Activated T-helper 2 cell treated with anti-CD3 and anti-CD28 coated beads, Interferon-gamma antibody, Interleukin-2, Interleukin-4, amounts not matched to agents 10 μg/mL and 5 μg/mL and 100 μg/mL, durations not matched to agents 14 hours and 24 hours and 36 hours (primary cell): ENCODE measurements around the gene CHTF18. TPM values are rescaled to one million over a fixed set of nuclear protein-coding genes. Genes with fewer than 3 reads are reported as not detected.

Source experiments
- DNase-seq: peaks from one replicate; pipeline ENCODE4 v3.0.0; 2021; ENCODE audit warnings: low spot score
- H3K27ac Mint-ChIP-seq: one replicate; pipeline ENCODE4 v1.8.0; 2021; ENCODE audit warnings: mixed read lengths
- H3K27me3 Mint-ChIP-seq: one replicate; pipeline ENCODE4 v1.8.0; 2021; ENCODE audit warnings: low read depth, mixed read lengths
- H3K36me3 Mint-ChIP-seq: one replicate; pipeline ENCODE4 v1.8.0; 2021; ENCODE audit warnings: low read depth, mixed read lengths
- H3K4me1 Mint-ChIP-seq: one replicate; pipeline ENCODE4 v1.8.0; 2021; ENCODE audit warnings: low read depth, mixed read lengths
- H3K4me3 Mint-ChIP-seq: one replicate; pipeline ENCODE4 v1.8.0; 2021; ENCODE audit warnings: low read depth, mild to moderate bottlenecking, moderate library complexity, mixed read lengths
- H3K9me3 Mint-ChIP-seq: one replicate; pipeline ENCODE4 v1.8.0; 2021; ENCODE audit warnings: mixed read lengths
- intact Hi-C: fragments of 100-400 bp; cut with micrococcal nuclease; formaldehyde crosslinking; loops from one replicate; pipeline ENCODE4 v1.15.1; 2023
- total RNA-seq: library from RNA; stranded (reverse); gene quantifications from 2 replicates; pipeline ENCODE4 v1.2.3, GENCODE V29; 2022

Gene CHTF18
- total RNA-seq, 1 donor from 2014 or later: 119 TPM

- H3K4me1 Mint-ChIP-seq: no peaks in the 10 kb centered on the region
- no peaks in the 10 kb centered on the region for H3K27me3 Mint-ChIP-seq
- no peaks in the 10 kb centered on the region for H3K36me3 Mint-ChIP-seq
- H3K9me3 Mint-ChIP-seq: no peaks in the 10 kb centered on the region
- no peak for DNase-seq
- no peak overlapping the region for H3K4me3 Mint-ChIP-seq
- no peak overlapping the region for H3K27ac Mint-ChIP-seq
- intact Hi-C loops: no loop called here
These were observed 24.8 kb upstream of the CHTF18 start for GRCh38 chr16:763369-764183.

- DNase-seq: no peak
- H3K4me3 Mint-ChIP-seq: no peak overlapping the region
- no peaks in the 10 kb centered on the region for H3K4me1 Mint-ChIP-seq
- intact Hi-C loops: no loop called here
- H3K27ac Mint-ChIP-seq: no peak overlapping the region
- H3K9me3 Mint-ChIP-seq: no peaks in the 10 kb centered on the region
- H3K27me3 Mint-ChIP-seq: no peaks in the 10 kb centered on the region
- H3K36me3 Mint-ChIP-seq: no peaks in the 10 kb centered on the region
These were observed 24.2 kb upstream of the CHTF18 start for GRCh38 chr16:764184-764750.

DNA sequence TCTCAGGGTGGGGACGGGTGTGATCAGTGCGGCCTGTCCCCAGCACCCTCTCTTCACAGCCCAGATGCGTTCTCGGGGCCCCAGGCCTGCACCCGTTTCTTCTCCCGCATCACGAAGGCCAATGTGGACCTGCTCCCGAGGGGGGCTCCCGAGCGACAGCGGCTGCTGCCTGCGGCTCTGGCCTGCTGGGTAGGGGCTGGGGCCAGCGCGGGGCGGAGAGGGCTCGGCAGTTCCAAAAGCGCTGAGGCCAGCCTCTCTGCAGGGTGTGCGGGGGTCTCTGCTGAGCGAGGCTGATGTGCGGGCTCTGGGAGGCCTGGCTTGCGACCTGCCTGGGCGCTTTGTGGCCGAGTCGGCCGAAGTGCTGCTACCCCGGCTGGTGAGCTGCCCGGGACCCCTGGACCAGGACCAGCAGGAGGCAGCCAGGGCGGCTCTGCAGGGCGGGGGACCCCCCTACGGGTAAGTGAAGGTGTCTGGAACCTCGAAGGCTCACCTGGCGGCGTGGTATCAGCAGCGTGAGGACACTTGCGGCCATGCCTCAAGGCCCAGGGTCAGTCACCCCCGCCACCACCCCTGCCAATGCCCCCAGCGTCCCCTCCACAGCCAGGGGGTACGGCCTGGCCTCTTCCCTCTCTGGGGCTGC lies 23.5 kb upstream of the CHTF18 start:
- no peaks in the 10 kb centered on the region for H3K4me1 Mint-ChIP-seq
- no peak overlapping the region for H3K27ac Mint-ChIP-seq
- H3K27me3 Mint-ChIP-seq: no peaks in the 10 kb centered on the region
- no peaks in the 10 kb centered on the region for H3K9me3 Mint-ChIP-seq
- intact Hi-C loops: no loop called here
- H3K36me3 Mint-ChIP-seq: no peaks in the 10 kb centered on the region
- no peak for DNase-seq
- no peak overlapping the region for H3K4me3 Mint-ChIP-seq

DNA sequence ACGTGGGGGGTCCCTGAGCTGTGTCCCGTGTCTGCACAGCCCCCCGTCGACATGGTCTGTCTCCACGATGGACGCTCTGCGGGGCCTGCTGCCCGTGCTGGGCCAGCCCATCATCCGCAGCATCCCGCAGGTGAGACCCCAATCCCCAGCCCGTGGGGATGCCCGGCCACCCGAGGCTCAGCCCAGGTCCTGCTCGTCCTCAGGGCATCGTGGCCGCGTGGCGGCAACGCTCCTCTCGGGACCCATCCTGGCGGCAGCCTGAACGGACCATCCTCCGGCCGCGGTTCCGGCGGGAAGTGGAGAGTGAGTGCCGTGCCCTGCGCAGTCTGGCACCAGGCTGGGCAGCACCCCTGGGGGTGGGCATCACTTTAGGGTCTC lies 22.9 kb upstream of the CHTF18 start:
- no peaks in the 10 kb centered on the region for H3K27me3 Mint-ChIP-seq
- H3K27ac Mint-ChIP-seq: no peak overlapping the region
- DNase-seq: no peak
- intact Hi-C loops: no loop called here
- H3K36me3 Mint-ChIP-seq: no peaks in the 10 kb centered on the region
- H3K4me1 Mint-ChIP-seq: no peaks in the 10 kb centered on the region
- no peaks in the 10 kb centered on the region for H3K9me3 Mint-ChIP-seq
- H3K4me3 Mint-ChIP-seq: no peak overlapping the region

DNA sequence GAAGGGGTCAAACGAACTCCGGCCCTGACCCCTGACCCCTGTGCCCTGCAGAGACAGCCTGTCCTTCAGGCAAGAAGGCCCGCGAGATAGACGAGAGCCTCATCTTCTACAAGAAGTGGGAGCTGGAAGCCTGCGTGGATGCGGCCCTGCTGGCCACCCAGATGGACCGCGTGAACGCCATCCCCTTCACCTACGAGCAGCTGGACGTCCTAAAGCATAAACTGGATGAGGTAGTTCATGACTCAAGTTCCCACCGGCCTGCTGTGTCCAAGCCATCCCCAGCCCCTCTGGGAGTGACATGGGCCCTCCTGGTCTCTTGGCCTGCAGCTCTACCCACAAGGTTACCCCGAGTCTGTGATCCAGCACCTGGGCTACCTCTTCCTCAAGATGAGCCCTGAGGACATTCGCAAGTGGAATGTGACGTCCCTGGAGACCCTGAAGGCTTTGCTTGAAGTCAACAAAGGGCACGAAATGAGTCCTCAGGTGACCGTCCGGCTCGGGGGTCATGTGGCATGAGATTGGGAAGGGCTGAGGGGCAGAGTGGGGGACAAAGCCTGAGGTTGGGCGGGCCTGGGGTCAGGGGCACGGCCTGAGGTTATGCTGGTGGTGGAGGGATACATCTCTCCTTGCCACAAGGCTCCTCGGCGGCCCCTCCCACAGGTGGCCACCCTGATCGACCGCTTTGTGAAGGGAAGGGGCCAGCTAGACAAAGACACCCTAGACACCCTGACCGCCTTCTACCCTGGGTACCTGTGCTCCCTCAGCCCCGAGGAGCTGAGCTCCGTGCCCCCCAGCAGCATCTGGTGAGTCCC lies 22.2 kb upstream of the CHTF18 start:
- Mint-ChIP-seq H3K4me1 (no peaks in the 10 kb centered on the region), H3K9me3 (no peaks in the 10 kb centered on the region), H3K36me3 (no peaks in the 10 kb centered on the region), H3K27ac (no peak overlapping the region), H3K4me3 (no peak overlapping the region), H3K27me3 (no peaks in the 10 kb centered on the region)
- no peak for DNase-seq
- intact Hi-C loops: no loop called here

DNA sequence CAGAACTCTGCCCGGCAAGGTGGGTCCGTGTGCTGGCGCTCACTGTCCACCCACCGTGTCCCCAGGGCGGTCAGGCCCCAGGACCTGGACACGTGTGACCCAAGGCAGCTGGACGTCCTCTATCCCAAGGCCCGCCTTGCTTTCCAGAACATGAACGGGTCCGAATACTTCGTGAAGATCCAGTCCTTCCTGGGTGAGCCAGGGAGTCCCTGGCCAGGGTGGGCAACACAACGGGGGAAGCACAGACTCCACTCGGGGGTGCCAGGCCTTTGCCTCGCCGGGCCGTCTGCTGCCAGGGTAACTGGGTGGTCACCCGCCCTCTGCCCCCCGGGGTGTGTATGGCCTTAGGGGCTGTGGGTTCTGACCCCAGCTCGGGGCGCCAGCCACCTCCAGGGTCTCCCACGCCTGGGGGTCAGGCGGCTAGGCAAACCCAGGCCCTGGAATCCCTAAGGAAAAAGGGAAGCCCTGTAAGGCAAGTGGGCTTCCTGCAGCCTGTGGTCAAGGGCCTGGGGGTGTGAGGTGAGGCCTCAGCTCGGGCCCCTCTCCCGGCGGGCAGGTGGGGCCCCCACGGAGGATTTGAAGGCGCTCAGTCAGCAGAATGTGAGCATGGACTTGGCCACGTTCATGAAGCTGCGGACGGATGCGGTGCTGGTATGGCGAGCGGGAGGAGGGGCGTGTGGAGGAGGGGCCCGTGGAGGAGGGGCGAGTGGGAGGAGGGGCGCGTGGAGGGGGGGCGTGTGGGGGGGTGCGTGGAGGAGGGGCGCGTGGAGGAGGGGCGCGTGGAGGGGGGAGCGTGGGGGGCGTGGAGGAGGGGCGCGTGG lies 21.4 kb upstream of the CHTF18 start:
- Mint-ChIP-seq H3K4me1 (no peaks in the 10 kb centered on the region), H3K27ac (no peak overlapping the region), H3K4me3 (no peak overlapping the region), H3K9me3 (no peaks in the 10 kb centered on the region), H3K36me3 (no peaks in the 10 kb centered on the region), H3K27me3 (no peaks in the 10 kb centered on the region)
- intact Hi-C loops: no loop called here
- DNase-seq: no peak

- no peaks in the 10 kb centered on the region for H3K27me3 Mint-ChIP-seq
- H3K9me3 Mint-ChIP-seq: no peaks in the 10 kb centered on the region
- DNase-seq: no peak
- intact Hi-C loops: no loop called here
- no peak overlapping the region for H3K27ac Mint-ChIP-seq
- no peaks in the 10 kb centered on the region for H3K4me1 Mint-ChIP-seq
- H3K36me3 Mint-ChIP-seq: no peaks in the 10 kb centered on the region
- H3K4me3 Mint-ChIP-seq: no peak overlapping the region
These were observed 20.6 kb upstream of the CHTF18 start for GRCh38 chr16:767743-768235.

DNA sequence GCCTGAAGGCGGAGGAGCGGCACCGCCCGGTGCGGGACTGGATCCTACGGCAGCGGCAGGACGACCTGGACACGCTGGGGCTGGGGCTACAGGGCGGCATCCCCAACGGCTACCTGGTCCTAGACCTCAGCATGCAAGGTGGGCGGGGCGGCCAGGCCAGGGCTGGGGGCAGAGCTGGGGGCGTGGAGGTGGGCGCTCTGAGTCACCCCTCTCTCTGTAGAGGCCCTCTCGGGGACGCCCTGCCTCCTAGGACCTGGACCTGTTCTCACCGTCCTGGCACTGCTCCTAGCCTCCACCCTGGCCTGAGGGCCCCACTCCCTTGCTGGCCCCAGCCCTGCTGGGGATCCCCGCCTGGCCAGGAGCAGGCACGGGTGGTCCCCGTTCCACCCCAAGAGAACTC lies 20.0 kb upstream of the CHTF18 start:
- Mint-ChIP-seq H3K4me1 (no peaks in the 10 kb centered on the region), H3K27ac (no peak overlapping the region), H3K9me3 (no peaks in the 10 kb centered on the region), H3K4me3 (no peak overlapping the region), H3K36me3 (no peaks in the 10 kb centered on the region), H3K27me3 (no peaks in the 10 kb centered on the region)
- intact Hi-C loops: no loop called here
- DNase-seq: no peak

- H3K27ac Mint-ChIP-seq: no peak overlapping the region
- no peak overlapping the region for H3K4me3 Mint-ChIP-seq
- no peak for DNase-seq
- no peaks in the 10 kb centered on the region for H3K9me3 Mint-ChIP-seq
- no peaks in the 10 kb centered on the region for H3K36me3 Mint-ChIP-seq
- no peaks in the 10 kb centered on the region for H3K27me3 Mint-ChIP-seq
- intact Hi-C loops: no loop called here
- H3K4me1 Mint-ChIP-seq: no peaks in the 10 kb centered on the region
These were observed 19.1 kb upstream of the CHTF18 start for GRCh38 chr16:769184-769784.

- Mint-ChIP-seq H3K9me3 (no peaks in the 10 kb centered on the region), H3K4me1 (no peaks in the 10 kb centered on the region), H3K4me3 (no peak overlapping the region), H3K36me3 (no peaks in the 10 kb centered on the region), H3K27ac (no peak overlapping the region), H3K27me3 (no peaks in the 10 kb centered on the region)
- DNase-seq: no peak
- intact Hi-C loops: no loop called here
These were observed 18.5 kb upstream of the CHTF18 start for GRCh38 chr16:769934-770333.

DNA sequence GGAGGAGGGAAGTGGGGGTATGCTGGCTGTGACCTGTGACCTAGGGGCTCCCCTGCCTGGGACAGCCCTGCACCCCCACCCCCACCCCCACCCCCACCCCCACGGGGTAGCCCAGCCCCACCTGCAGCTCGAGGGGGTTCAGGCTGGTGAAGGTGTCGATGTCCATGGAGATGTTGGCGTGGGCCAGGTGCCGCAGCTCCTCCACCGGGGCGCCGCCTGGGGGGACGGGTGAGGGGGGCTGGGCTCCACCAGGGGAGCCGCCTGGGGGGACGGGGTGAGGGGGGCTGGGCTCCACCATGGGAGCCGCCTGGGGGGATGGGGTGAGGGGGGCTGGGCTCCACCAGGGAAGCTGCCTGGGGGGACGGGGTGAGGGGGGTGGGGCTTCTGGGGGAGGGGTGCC lies 18.0 kb upstream of the CHTF18 start:
- Mint-ChIP-seq H3K27me3 (no peaks in the 10 kb centered on the region), H3K4me3 (no peak overlapping the region), H3K27ac (no peak overlapping the region), H3K36me3 (no peaks in the 10 kb centered on the region), H3K4me1 (no peaks in the 10 kb centered on the region), H3K9me3 (no peaks in the 10 kb centered on the region)
- DNase-seq: no peak
- intact Hi-C loops: no loop called here

GRCh38 chr16:772959-773358 lies 15.5 kb upstream of the CHTF18 start:
- no peaks in the 10 kb centered on the region for H3K27me3 Mint-ChIP-seq

More at GRCh38 chr16:772959-773358, 15.5 kb upstream of the CHTF18 start:
- DNase-seq: no peak
- Mint-ChIP-seq H3K4me3 (no peak overlapping the region), H3K27ac (no peak overlapping the region), H3K9me3 (no peaks in the 10 kb centered on the region), H3K4me1 (peaks cover 2% of the 10 kb centered on the region), H3K36me3 (no peaks in the 10 kb centered on the region)
- intact Hi-C loops: no loop called here
